D341Med (cell line): ENCODE measurements around the gene LRFN2.

Source experiments
- DNase-seq: peaks from one replicate; pipeline ENCODE4 v3.0.0; 2012; ENCODE audit warnings: low spot score

The LRFN2 gene

GRCh38 chr6:40476673-40477072 lies 110.5 kb downstream of the LRFN2 start:
- no peak for DNase-seq

- no peak for DNase-seq
Measured at GRCh38 chr6:40474937-40475336, 112.2 kb downstream of the LRFN2 start.

GRCh38 chr6:40473026-40473425 lies 114.1 kb downstream of the LRFN2 start:
- DNase-seq, result no peak

GRCh38 chr6:40472353-40472752 lies 114.8 kb downstream of the LRFN2 start:
- DNase-seq, result no peak

GRCh38 chr6:40471243-40471642 lies 115.9 kb downstream of the LRFN2 start:
- DNase-seq, result no peak

- no peak for DNase-seq
Measured at GRCh38 chr6:40469323-40469722, 117.8 kb downstream of the LRFN2 start.

GRCh38 chr6:40466986-40467539 lies 120.1 kb downstream of the LRFN2 start:
- DNase-seq, result no peak

GRCh38 chr6:40461643-40462042 lies 125.5 kb downstream of the LRFN2 start:
- no peak for DNase-seq

GRCh38 chr6:40460380-40460779 lies 126.8 kb downstream of the LRFN2 start:
- DNase-seq, result no peak

- no peak for DNase-seq
Measured at GRCh38 chr6:40457261-40457660, 129.9 kb downstream of the LRFN2 start.

GRCh38 chr6:40456390-40457013 lies 130.7 kb downstream of the LRFN2 start:
- no peak for DNase-seq

GRCh38 chr6:40455686-40456389 lies 131.3 kb downstream of the LRFN2 start:
- no peak for DNase-seq

- no peak for DNase-seq
Measured at GRCh38 chr6:40450483-40450882, 136.7 kb downstream of the LRFN2 start.

- DNase-seq, result no peak
Measured at GRCh38 chr6:40444811-40445210, 142.4 kb downstream of the LRFN2 start.

GRCh38 chr6:40444312-40444711 lies 142.9 kb downstream of the LRFN2 start:
- DNase-seq, result no peak

GRCh38 chr6:40443842-40444241 lies 143.3 kb downstream of the LRFN2 start:
- no peak for DNase-seq

- DNase-seq, result no peak
Measured at GRCh38 chr6:40442591-40442990, 144.6 kb downstream of the LRFN2 start.

- DNase-seq, result no peak
Measured at GRCh38 chr6:40441150-40441549, 146.0 kb downstream of the LRFN2 start.

- DNase-seq, result no peak
Measured at GRCh38 chr6:40440053-40440452, 147.1 kb downstream of the LRFN2 start.

GRCh38 chr6:40439026-40439800 lies 148.0 kb downstream of the LRFN2 start:
- DNase-seq, result no peak

GRCh38 chr6:40438246-40438887 lies 148.8 kb downstream of the LRFN2 start:
- no peak for DNase-seq

GRCh38 chr6:40437631-40438030 lies 149.5 kb downstream of the LRFN2 start:
- DNase-seq, result no peak
